SK-N-SH treated with all-trans-retinoic acid at 6 μM for 48 hours (cell line): ENCODE measurements around the gene FAM227B.
"Not testable (repeated sequence)": the region's sequence is repeated elsewhere in the genome, so short reads cannot be mapped to it uniquely, and the experiment has no call there.

Source experiments
- ATAC-seq: fragments of 200-7000 bp; cut with Tn5 transposase; 3 replicates; pipeline ENCODE4 v1.9.1; 2020; ENCODE audit warnings: mild to moderate bottlenecking, moderate library complexity
- ARNTL ChIP-seq: fragments of 450-650 bp; formaldehyde crosslinking; IDR thresholded peaks from 2 replicates; pipeline ENCODE4 v1.5.0; 2020; ENCODE audit warnings: low read depth, mild to moderate bottlenecking, moderate library complexity, borderline replicate concordance
- BACH2 ChIP-seq: fragments of 250-450 bp; sonication (Bioruptor Pico); IDR thresholded peaks from 2 replicates; pipeline ENCODE4 v1.9.0; 2021; ENCODE audit warnings: mild to moderate bottlenecking, borderline replicate concordance
- CSDC2 ChIP-seq: fragments of 250-450 bp; sonication (Bioruptor Pico); IDR thresholded peaks from 2 replicates; pipeline ENCODE4 v1.5.0; 2020; ENCODE audit warnings: mild to moderate bottlenecking, moderate library complexity
- ESRRG ChIP-seq: fragments of 250-450 bp; sonication (Bioruptor Pico); IDR thresholded peaks from 2 replicates; pipeline ENCODE4 v1.6.1; 2021; ENCODE audit warnings: mild to moderate bottlenecking
- GLIS3 ChIP-seq: fragments of 250-450 bp; sonication (Bioruptor Pico); IDR thresholded peaks from 2 replicates; pipeline ENCODE4 v1.5.0; 2020; ENCODE audit warnings: mild to moderate bottlenecking, moderate library complexity
- ISL1 ChIP-seq: fragments of 250-450 bp; sonication (Bioruptor Pico); IDR thresholded peaks from 2 replicates; pipeline ENCODE4 v2.1.2; 2022; ENCODE audit warnings: mild to moderate bottlenecking, moderate library complexity
- OSR1 ChIP-seq: fragments of 250-450 bp; sonication (Bioruptor Pico); IDR thresholded peaks from 2 replicates; pipeline ENCODE4 v1.8.0; 2022; ENCODE audit warnings: moderate library complexity, mild to moderate bottlenecking, inconsistent platforms
- PPARA ChIP-seq: fragments of 250-450 bp; sonication (Bioruptor Pico); IDR thresholded peaks from 2 replicates; pipeline ENCODE4 v1.5.0; 2020; ENCODE audit warnings: mild to moderate bottlenecking, borderline replicate concordance
- RARB ChIP-seq: fragments of 250-450 bp; sonication (Bioruptor Pico); IDR thresholded peaks from 2 replicates; pipeline ENCODE4 v1.8.0; 2021; ENCODE audit warnings: mild to moderate bottlenecking, moderate library complexity
- SNAI2 ChIP-seq: fragments of 250-450 bp; sonication (Bioruptor Pico); IDR thresholded peaks from 2 replicates; pipeline ENCODE4 v1.5.0; 2020; ENCODE audit warnings: mild to moderate bottlenecking, moderate library complexity
- TCF4 ChIP-seq: fragments of 250-450 bp; sonication (Bioruptor Pico); IDR thresholded peaks from 2 replicates; pipeline ENCODE4 v1.8.0; 2021; ENCODE audit warnings: mild to moderate bottlenecking, moderate library complexity, borderline replicate concordance
- TOX ChIP-seq: fragments of 250-450 bp; sonication (Bioruptor Pico); IDR thresholded peaks from 2 replicates; pipeline ENCODE4 v1.8.0; 2021; ENCODE audit warnings: mild to moderate bottlenecking, moderate library complexity, borderline replicate concordance
- ZC3H10 ChIP-seq: fragments of 250-450 bp; sonication (Bioruptor Pico); IDR thresholded peaks from 2 replicates; pipeline ENCODE4 v1.5.1; 2021; ENCODE audit warnings: mild to moderate bottlenecking, moderate library complexity
- ZFP3 ChIP-seq: fragments of 250-450 bp; sonication (Bioruptor Pico); IDR thresholded peaks from 2 replicates; pipeline ENCODE4 v1.5.0; 2020; ENCODE audit warnings: mild to moderate bottlenecking, moderate library complexity
- ZNF565 ChIP-seq: fragments of 450-650 bp; formaldehyde crosslinking; conservative IDR thresholded peaks from 2 replicates; pipeline ENCODE4 v1.5.0; 2020; ENCODE audit warnings: low read depth, mild to moderate bottlenecking, moderate library complexity
- ZNF70 ChIP-seq: fragments of 450-650 bp; formaldehyde crosslinking; IDR thresholded peaks from 2 replicates; pipeline ENCODE4 v1.5.0; 2020; ENCODE audit warnings: mild to moderate bottlenecking, moderate library complexity
- ZNF8 ChIP-seq: fragments of 450-650 bp; formaldehyde crosslinking; IDR thresholded peaks from 2 replicates; pipeline ENCODE4 v1.5.0; 2020; ENCODE audit warnings: mild to moderate bottlenecking, moderate library complexity
- TF ChIP-seq, protein P1 (sequence below): fragments of 250-450 bp; sonication (Bioruptor Pico); IDR thresholded peaks from 2 replicates; pipeline ENCODE4 v1.5.0; 2020; ENCODE audit warnings: mild to moderate bottlenecking, moderate library complexity
- TF ChIP-seq, protein P2 (sequence below): fragments of 250-450 bp; sonication (Bioruptor Pico); IDR thresholded peaks from 2 replicates; pipeline ENCODE4 v1.8.0; 2020; ENCODE audit warnings: mild to moderate bottlenecking, moderate library complexity, borderline replicate concordance
- TF ChIP-seq, protein P3 (sequence below): fragments of 250-450 bp; sonication (Bioruptor Pico); IDR thresholded peaks from 2 replicates; pipeline ENCODE4 v1.5.1; 2020; ENCODE audit warnings: low read depth, mild to moderate bottlenecking, moderate library complexity
- TF ChIP-seq, protein P4 (sequence below): fragments of 250-450 bp; sonication (Bioruptor Pico); IDR thresholded peaks from 2 replicates; pipeline ENCODE4 v1.8.0; 2021; ENCODE audit warnings: low read depth, mild to moderate bottlenecking, moderate library complexity, borderline replicate concordance

The FAM227B gene

DNA sequence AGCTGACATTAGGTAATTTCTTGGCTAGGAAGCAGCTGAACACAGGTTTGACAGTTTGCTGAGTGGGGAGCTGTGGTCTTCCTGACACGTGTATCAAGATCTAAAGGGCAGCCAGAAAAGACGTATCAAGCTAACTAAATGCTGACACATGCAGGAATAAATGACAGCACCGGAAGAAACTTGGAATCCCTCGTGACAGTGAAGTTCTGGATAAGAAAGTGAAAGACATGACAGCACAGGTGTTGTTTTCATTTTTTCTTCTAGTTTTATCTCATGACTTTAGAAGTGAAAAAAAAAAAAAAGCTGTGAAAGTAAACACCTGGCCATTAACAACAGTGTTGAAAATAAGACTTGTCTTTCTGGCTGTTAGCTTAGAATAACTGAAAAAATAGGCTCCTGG is 148.9 kb downstream of the FAM227B start:
- TF ChIP-seq ZC3H10 (CRISPR knock-in tag) (no peak), SNAI2 (no peak), PPARA (CRISPR knock-in tag) (no peak), ZNF565 (CRISPR knock-in tag) (no peak), ZFP3 (CRISPR knock-in tag) (no peak), ZNF70 (CRISPR knock-in tag) (no peak), RARB (CRISPR knock-in tag) (no peak), ESRRG (CRISPR knock-in tag) (no peak), ARNTL (CRISPR knock-in tag) (no peak), CSDC2 (no peak), ZNF8 (CRISPR knock-in tag) (no peak), BACH2 (CRISPR knock-in tag) (no peak), TOX (CRISPR knock-in tag) (no peak)
- TF ChIP-seq, protein P1, sequence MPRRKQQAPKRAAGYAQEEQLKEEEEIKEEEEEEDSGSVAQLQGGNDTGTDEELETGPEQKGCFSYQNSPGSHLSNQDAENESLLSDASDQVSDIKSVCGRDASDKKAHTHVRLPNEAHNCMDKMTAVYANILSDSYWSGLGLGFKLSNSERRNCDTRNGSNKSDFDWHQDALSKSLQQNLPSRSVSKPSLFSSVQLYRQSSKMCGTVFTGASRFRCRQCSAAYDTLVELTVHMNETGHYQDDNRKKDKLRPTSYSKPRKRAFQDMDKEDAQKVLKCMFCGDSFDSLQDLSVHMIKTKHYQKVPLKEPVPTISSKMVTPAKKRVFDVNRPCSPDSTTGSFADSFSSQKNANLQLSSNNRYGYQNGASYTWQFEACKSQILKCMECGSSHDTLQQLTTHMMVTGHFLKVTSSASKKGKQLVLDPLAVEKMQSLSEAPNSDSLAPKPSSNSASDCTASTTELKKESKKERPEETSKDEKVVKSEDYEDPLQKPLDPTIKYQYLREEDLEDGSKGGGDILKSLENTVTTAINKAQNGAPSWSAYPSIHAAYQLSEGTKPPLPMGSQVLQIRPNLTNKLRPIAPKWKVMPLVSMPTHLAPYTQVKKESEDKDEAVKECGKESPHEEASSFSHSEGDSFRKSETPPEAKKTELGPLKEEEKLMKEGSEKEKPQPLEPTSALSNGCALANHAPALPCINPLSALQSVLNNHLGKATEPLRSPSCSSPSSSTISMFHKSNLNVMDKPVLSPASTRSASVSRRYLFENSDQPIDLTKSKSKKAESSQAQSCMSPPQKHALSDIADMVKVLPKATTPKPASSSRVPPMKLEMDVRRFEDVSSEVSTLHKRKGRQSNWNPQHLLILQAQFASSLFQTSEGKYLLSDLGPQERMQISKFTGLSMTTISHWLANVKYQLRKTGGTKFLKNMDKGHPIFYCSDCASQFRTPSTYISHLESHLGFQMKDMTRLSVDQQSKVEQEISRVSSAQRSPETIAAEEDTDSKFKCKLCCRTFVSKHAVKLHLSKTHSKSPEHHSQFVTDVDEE (CRISPR knock-in tag): no peak
- TF ChIP-seq, protein P2, sequence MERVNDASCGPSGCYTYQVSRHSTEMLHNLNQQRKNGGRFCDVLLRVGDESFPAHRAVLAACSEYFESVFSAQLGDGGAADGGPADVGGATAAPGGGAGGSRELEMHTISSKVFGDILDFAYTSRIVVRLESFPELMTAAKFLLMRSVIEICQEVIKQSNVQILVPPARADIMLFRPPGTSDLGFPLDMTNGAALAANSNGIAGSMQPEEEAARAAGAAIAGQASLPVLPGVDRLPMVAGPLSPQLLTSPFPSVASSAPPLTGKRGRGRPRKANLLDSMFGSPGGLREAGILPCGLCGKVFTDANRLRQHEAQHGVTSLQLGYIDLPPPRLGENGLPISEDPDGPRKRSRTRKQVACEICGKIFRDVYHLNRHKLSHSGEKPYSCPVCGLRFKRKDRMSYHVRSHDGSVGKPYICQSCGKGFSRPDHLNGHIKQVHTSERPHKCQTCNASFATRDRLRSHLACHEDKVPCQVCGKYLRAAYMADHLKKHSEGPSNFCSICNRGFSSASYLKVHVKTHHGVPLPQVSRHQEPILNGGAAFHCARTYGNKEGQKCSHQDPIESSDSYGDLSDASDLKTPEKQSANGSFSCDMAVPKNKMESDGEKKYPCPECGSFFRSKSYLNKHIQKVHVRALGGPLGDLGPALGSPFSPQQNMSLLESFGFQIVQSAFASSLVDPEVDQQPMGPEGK (CRISPR knock-in tag): no peak
- TF ChIP-seq, all 23 proteins: peak for 0
- ATAC-seq: no peak

DNA sequence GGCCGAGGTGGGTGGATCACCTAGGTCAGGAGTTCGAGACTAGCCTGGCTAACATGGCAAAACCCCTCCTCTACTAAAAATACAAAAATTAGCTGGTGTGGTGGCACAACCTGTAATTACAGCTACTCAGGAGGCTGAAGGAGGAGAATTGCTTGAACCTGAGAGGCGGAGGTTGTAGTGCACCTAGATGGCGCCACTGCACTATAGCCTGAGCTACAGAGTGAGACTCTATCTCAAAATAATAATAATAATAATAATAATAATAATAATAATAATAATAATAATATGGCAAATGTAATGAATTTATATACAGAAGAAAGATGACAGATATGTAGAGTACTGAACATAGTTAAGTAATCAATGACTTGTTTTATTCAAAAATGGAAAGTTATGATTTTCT is 149.4 kb downstream of the FAM227B start:
- ATAC-seq: not testable (repeated sequence)

DNA sequence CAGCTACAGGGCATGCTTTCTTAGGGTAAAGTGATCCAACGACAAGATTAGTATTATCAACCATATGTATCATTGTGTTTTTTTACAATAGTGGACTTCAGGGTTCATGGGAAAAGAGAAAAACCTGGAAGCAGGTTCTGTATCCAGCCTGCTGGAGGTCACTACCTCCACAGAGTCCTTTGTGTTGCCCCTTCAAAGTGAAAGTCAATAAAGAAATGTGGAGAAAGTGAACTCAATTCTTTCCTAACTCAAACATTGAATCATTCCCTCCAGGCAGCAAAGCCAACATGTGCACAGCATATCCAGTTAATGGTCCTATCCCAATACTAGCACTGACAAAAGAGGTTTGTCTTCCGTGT is 152.2 kb downstream of the FAM227B start:
- TF ChIP-seq TCF4 (CRISPR knock-in tag) (peak; percentile 79; the same call in 1 of the 2 replicates), ARNTL (CRISPR knock-in tag) (no peak)
- peak; percentile 44; the same call in 2 of the 3 replicates for ATAC-seq

DNA sequence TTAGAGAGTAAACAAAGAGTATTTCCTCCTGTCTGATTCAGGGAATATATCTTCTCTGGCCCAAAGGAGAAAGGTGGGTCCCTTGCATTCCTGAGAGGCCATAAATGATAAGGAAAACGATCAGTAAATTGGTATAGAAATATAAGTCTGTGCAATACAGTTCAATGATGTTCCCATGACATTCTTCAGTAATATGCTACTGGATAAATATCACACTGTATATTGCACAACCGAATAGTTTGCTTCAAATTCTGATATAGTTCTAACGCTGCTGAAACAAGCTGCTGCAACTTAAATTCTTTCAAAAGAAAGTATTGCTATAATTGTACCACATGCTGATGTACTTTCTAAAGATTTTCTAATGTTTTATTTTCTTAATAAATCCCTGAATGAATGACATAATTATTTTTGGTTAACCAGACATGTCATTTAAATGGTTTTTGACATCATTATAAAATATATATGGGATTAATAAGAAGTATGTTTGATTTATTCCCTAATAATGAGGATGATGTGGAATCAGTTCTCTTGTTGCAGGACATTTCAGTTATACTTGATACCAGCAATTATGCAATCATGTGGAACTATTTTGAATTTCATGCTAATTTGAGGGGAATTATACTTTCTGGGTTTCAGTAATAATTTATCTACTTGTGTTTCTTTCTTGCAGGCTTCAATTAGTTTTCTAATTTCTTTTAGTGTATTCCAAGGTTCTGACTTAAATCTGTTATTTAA is 152.7 kb downstream of the FAM227B start:
- TF ChIP-seq GLIS3 (CRISPR knock-in tag) (no peak), ZNF8 (CRISPR knock-in tag) (no peak), ZNF70 (CRISPR knock-in tag) (no peak), ZFP3 (CRISPR knock-in tag) (no peak), CSDC2 (no peak), SNAI2 (no peak), BACH2 (CRISPR knock-in tag) (no peak)
- TF ChIP-seq, protein P2 (CRISPR knock-in tag): no peak
- no peak; the same call in 2 of the 3 replicates for ATAC-seq

DNA sequence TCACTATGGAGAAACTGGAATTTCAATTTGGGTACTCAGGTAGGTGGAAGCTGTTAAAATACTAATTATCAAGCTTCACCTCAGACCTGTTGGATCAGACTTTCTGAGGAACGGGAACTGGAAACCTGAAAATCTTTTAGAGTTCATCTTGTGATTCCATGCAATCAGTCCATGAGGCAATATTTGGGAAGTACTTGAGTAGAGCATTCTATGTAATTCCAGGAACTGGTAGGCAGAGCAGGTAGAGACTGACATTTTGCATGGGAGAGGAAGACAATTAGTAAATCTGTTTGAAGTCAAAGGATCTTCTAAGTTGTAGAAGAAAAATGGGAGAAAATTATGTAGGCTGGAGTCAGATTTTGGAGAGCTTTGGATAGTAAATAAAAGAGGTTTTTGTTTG is 154.5 kb downstream of the FAM227B start:
- no peak for ATAC-seq
- TF ChIP-seq TCF4 (CRISPR knock-in tag) (no peak), RARB (CRISPR knock-in tag) (no peak), OSR1 (CRISPR knock-in tag) (no peak), ESRRG (CRISPR knock-in tag) (no peak), ARNTL (CRISPR knock-in tag) (no peak), PPARA (CRISPR knock-in tag) (no peak), ISL1 (no peak), ZNF565 (CRISPR knock-in tag) (no peak)
- TF ChIP-seq, protein P2 (CRISPR knock-in tag): no peak
- TF ChIP-seq, protein P3, sequence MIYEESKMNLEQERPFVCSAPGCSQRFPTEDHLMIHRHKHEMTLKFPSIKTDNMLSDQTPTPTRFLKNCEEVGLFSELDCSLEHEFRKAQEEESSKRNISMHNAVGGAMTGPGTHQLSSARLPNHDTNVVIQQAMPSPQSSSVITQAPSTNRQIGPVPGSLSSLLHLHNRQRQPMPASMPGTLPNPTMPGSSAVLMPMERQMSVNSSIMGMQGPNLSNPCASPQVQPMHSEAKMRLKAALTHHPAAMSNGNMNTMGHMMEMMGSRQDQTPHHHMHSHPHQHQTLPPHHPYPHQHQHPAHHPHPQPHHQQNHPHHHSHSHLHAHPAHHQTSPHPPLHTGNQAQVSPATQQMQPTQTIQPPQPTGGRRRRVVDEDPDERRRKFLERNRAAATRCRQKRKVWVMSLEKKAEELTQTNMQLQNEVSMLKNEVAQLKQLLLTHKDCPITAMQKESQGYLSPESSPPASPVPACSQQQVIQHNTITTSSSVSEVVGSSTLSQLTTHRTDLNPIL (CRISPR knock-in tag): no peak
- TF ChIP-seq, protein P4, sequence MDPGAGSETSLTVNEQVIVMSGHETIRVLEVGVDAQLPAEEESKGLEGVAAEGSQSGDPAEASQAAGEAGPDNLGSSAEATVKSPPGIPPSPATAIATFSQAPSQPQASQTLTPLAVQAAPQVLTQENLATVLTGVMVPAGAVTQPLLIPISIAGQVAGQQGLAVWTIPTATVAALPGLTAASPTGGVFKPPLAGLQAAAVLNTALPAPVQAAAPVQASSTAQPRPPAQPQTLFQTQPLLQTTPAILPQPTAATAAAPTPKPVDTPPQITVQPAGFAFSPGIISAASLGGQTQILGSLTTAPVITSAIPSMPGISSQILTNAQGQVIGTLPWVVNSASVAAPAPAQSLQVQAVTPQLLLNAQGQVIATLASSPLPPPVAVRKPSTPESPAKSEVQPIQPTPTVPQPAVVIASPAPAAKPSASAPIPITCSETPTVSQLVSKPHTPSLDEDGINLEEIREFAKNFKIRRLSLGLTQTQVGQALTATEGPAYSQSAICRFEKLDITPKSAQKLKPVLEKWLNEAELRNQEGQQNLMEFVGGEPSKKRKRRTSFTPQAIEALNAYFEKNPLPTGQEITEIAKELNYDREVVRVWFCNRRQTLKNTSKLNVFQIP: no peak
